HEK293 (cell line): ENCODE measurements around the gene PSD4.

Experiments used
- CTCF ChIA-PET: fragments of 350-600 bp; formaldehyde crosslinking; extraction: SDS; loops from one replicate; lab custom pipeline; 2021; ENCODE audit warnings: antibody characterized with exemption; lab: Yijun Ruan, JAX
- POLR2A ChIA-PET: fragments of 300-600 bp; formaldehyde crosslinking; extraction: SDS; loops from one replicate; lab custom pipeline; 2020; ENCODE audit warnings: antibody characterized with exemption, inconsistent platforms; lab: Yijun Ruan, JAX
- H3K27ac ChIP-seq: fragments of 200-500 bp; sonication (Bioruptor generic); 2 replicates; pipeline ENCODE4 v1.5.1; 2014; ENCODE audit warnings: low read depth, low read length, control low read depth, inconsistent platforms; ENCODE audit errors: extremely low read depth
- H3K36me3 ChIP-seq, 2 experiments: fragments of 200-500 bp in 1 of 2; sonication (Bioruptor generic) in 1 of 2; 1 replicate in 1 of 2; 2 replicates in 1 of 2; pipeline ENCODE4 v1.5.1; 2014 to 2017; ENCODE audit warnings: inconsistent platforms in 2 of 2, low read length in 2 of 2; ENCODE audit not compliant: control insufficient read depth in 2 of 2, insufficient read depth in 1 of 2
- H3K4me1 ChIP-seq: fragments of 200-500 bp; sonication (Bioruptor generic); 2 replicates; pipeline ENCODE4 v1.5.1; 2014; ENCODE audit warnings: mild to moderate bottlenecking, low read length, inconsistent platforms; ENCODE audit not compliant: control insufficient read depth, insufficient read depth
- H3K4me3 ChIP-seq: 2 replicates; pipeline ENCODE4 v1.5.1; 2011; ENCODE audit warnings: low read depth, mild to moderate bottlenecking, control low read depth, low read length, moderate library complexity
- H3K9me3 ChIP-seq: fragments of 200-500 bp; sonication (Bioruptor generic); 2 replicates; pipeline ENCODE4 v1.5.1; 2014; ENCODE audit warnings: low read depth, low read length, inconsistent platforms; ENCODE audit not compliant: control insufficient read depth, insufficient read depth
- BCL6B ChIP-seq: fragments of 450-650 bp; formaldehyde crosslinking; IDR thresholded peaks from 2 replicates; pipeline ENCODE4 v1.5.1; 2017; ENCODE audit warnings: missing biosample characterization, missing genetic modification characterization
- CTCF ChIP-seq: fragments of 450-650 bp; formaldehyde crosslinking; IDR thresholded peaks from 2 replicates; pipeline ENCODE4 v1.5.1; 2016; ENCODE audit warnings: missing biosample characterization, missing genetic modification characterization
- GLI4 ChIP-seq: fragments of 450-650 bp; formaldehyde crosslinking; IDR thresholded peaks from 2 replicates; pipeline ENCODE4 v1.5.1; 2016; ENCODE audit warnings: missing biosample characterization, missing genetic modification characterization
- YY2 ChIP-seq: fragments of 450-650 bp; formaldehyde crosslinking; IDR thresholded peaks from 2 replicates; pipeline ENCODE4 v1.5.1; 2016; ENCODE audit warnings: missing biosample characterization, missing genetic modification characterization
- ZBTB10 ChIP-seq: fragments of 450-650 bp; formaldehyde crosslinking; IDR thresholded peaks from 2 replicates; pipeline ENCODE4 v1.5.1; 2016; ENCODE audit warnings: missing biosample characterization, missing genetic modification characterization
- ZBTB17 ChIP-seq: fragments of 450-650 bp; formaldehyde crosslinking; IDR thresholded peaks from 2 replicates; pipeline ENCODE4 v1.5.1; 2016; ENCODE audit warnings: missing biosample characterization, missing genetic modification characterization
- ZBTB26 ChIP-seq: fragments of 450-650 bp; formaldehyde crosslinking; optimal IDR thresholded peaks from 2 replicates; pipeline ENCODE3; 2016; ENCODE audit warnings: missing biosample characterization, mild to moderate bottlenecking, missing genetic modification characterization
- ZFP37 ChIP-seq: fragments of 450-650 bp; formaldehyde crosslinking; IDR thresholded peaks from 2 replicates; pipeline ENCODE4 v1.5.1; 2016; ENCODE audit warnings: missing biosample characterization, missing genetic modification characterization
- ZFP69B ChIP-seq: fragments of 450-650 bp; formaldehyde crosslinking; IDR thresholded peaks from 2 replicates; pipeline ENCODE4 v1.5.1; 2016; ENCODE audit warnings: missing biosample characterization, missing genetic modification characterization
- ZNF169 ChIP-seq: fragments of 450-650 bp; formaldehyde crosslinking; IDR thresholded peaks from 2 replicates; pipeline ENCODE4 v1.5.1; 2016; ENCODE audit warnings: missing biosample characterization, missing genetic modification characterization
- ZNF24 ChIP-seq: fragments of 450-650 bp; formaldehyde crosslinking; IDR thresholded peaks from 2 replicates; pipeline ENCODE4 v1.5.1; 2016; ENCODE audit warnings: missing biosample characterization, missing genetic modification characterization
- ZNF302 ChIP-seq: fragments of 450-650 bp; formaldehyde crosslinking; IDR thresholded peaks from 2 replicates; pipeline ENCODE4 v1.5.1; 2016; ENCODE audit warnings: missing biosample characterization, missing genetic modification characterization, low read depth
- ZNF37A ChIP-seq: fragments of 450-650 bp; IDR thresholded peaks from 2 replicates; pipeline ENCODE4 v1.5.1; 2018; ENCODE audit warnings: missing biosample characterization, missing genetic modification characterization
- ZNF398 ChIP-seq: fragments of 450-650 bp; formaldehyde crosslinking; IDR thresholded peaks from 2 replicates; pipeline ENCODE4 v1.5.1; 2017; ENCODE audit warnings: missing biosample characterization, missing genetic modification characterization
- ZNF426 ChIP-seq: fragments of 450-650 bp; formaldehyde crosslinking; IDR thresholded peaks from 2 replicates; pipeline ENCODE4 v1.5.1; 2017; ENCODE audit warnings: missing biosample characterization, missing genetic modification characterization, mild to moderate bottlenecking, inconsistent platforms, moderate library complexity
- ZNF600 ChIP-seq: fragments of 450-650 bp; formaldehyde crosslinking; IDR thresholded peaks from 2 replicates; pipeline ENCODE4 v1.5.1; 2016; ENCODE audit warnings: missing biosample characterization, missing genetic modification characterization
- ZNF654 ChIP-seq: fragments of 450-650 bp; formaldehyde crosslinking; IDR thresholded peaks from 2 replicates; pipeline ENCODE4 v1.5.1; 2016; ENCODE audit warnings: low read depth, missing biosample characterization, missing genetic modification characterization
- ZNF692 ChIP-seq: fragments of 450-650 bp; formaldehyde crosslinking; IDR thresholded peaks from 2 replicates; pipeline ENCODE4 v1.5.1; 2016; ENCODE audit warnings: missing biosample characterization, missing genetic modification characterization
- ZSCAN30 ChIP-seq: fragments of 450-650 bp; IDR thresholded peaks from 2 replicates; pipeline ENCODE4 v1.5.1; 2018; ENCODE audit warnings: missing biosample characterization, mild to moderate bottlenecking, missing genetic modification characterization, moderate library complexity

PSD4 gene

GRCh38 chr2:113135317-113135716, 38.5 kb upstream of the PSD4 start:
- no peaks in the 10 kb centered on the region for H3K9me3 ChIP-seq
- no peaks in the 10 kb centered on the region for H3K4me1 ChIP-seq
- TF ChIP-seq ZBTB17 (tag by site-specific recombination) (no peak), ZNF692 (tag by site-specific recombination) (no peak), ZNF426 (no peak), ZFP37 (tag by site-specific recombination) (no peak), GLI4 (tag by site-specific recombination) (no peak), YY2 (tag by site-specific recombination) (no peak), ZNF398 (tag by site-specific recombination) (no peak), ZNF24 (tag by site-specific recombination) (no peak), ZNF600 (tag by site-specific recombination) (no peak)
- H3K27ac ChIP-seq: no peak overlapping the region
- POLR2A ChIA-PET: no interaction called here
- H3K36me3 ChIP-seq: no peaks in the 10 kb centered on the region
- CTCF ChIA-PET: interaction anchor here (0.6 to 9.6 kb wide), 8 partner anchors 10 to 254 kb away, joined by 3 to 177 read pairs (median 4); no protein-coding TSS in a partner anchor
- no peak overlapping the region for H3K4me3 ChIP-seq

GRCh38 chr2:113136828-113137775, 36.7 kb upstream of the PSD4 start:
- Histone ChIP-seq H3K4me3 (no peak overlapping the region), H3K36me3 (no peaks in the 10 kb centered on the region), H3K9me3 (no peaks in the 10 kb centered on the region), H3K27ac (no peak overlapping the region)
- CTCF ChIA-PET: interaction anchor here (0.6 to 9.6 kb wide), 39 partner anchors 8 to 259 kb away, joined by 3 to 177 read pairs (median 6); partner anchors contain the start of gene IL1RN
- TF ChIP-seq ZSCAN30 (no peak), BCL6B (tag by site-specific recombination) (no peak), CTCF (tag by site-specific recombination) (0 out of 2 replicates have a peak, but pooled peaks have one; percentile 26), ZBTB10 (tag by site-specific recombination) (no peak), ZNF169 (tag by site-specific recombination) (no peak), ZNF654 (tag by site-specific recombination) (peak; percentile 47), ZNF302 (tag by site-specific recombination) (no peak), ZBTB26 (tag by site-specific recombination) (no peak), ZFP69B (tag by site-specific recombination) (no peak), ZNF37A (tag by site-specific recombination) (no peak), ZNF600 (tag by site-specific recombination) (no peak)
- TF ChIP-seq, all 188 proteins: peak for 2
- no peaks in the 10 kb centered on the region for H3K4me1 ChIP-seq
- POLR2A ChIA-PET: no interaction called here
